GM12872 (cell line): ENCODE measurements around the gene OR4C16.

Source experiments
- TF ChIP-seq, protein P1 (sequence below): IDR thresholded peaks from 3 replicates; pipeline ENCODE4 v1.5.1; 2011; ENCODE audit warnings: low read depth, mild to moderate bottlenecking, low read length, moderate library complexity; ENCODE audit not compliant: insufficient read depth

OR4C16 gene, protein sequence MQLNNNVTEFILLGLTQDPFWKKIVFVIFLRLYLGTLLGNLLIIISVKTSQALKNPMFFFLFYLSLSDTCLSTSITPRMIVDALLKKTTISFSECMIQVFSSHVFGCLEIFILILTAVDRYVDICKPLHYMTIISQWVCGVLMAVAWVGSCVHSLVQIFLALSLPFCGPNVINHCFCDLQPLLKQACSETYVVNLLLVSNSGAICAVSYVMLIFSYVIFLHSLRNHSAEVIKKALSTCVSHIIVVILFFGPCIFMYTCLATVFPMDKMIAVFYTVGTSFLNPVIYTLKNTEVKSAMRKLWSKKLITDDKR

DNA sequence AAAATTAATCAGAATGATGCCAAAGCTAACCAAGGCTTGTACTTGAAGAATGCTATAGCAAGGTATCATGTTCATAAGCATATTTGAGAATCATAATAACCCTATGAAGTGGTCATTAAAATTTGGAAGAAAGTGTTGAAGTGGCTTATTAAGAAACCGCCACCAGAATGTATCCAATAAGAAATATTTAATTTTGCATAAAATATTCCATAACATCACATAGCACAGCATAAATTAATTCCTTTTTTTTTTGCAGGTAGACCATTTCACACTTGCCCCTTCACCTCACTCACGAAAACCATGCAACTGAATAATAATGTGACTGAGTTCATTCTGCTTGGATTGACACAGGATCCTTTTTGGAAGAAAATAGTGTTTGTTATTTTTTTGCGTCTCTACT is at the start of gene OR4C16:
Gene OR4C16 (plus strand): TSS at position 301 of the 400 bp plus-strand sequence. CDS start 0 bp downstream, at position 301.
- TF ChIP-seq, protein P1, sequence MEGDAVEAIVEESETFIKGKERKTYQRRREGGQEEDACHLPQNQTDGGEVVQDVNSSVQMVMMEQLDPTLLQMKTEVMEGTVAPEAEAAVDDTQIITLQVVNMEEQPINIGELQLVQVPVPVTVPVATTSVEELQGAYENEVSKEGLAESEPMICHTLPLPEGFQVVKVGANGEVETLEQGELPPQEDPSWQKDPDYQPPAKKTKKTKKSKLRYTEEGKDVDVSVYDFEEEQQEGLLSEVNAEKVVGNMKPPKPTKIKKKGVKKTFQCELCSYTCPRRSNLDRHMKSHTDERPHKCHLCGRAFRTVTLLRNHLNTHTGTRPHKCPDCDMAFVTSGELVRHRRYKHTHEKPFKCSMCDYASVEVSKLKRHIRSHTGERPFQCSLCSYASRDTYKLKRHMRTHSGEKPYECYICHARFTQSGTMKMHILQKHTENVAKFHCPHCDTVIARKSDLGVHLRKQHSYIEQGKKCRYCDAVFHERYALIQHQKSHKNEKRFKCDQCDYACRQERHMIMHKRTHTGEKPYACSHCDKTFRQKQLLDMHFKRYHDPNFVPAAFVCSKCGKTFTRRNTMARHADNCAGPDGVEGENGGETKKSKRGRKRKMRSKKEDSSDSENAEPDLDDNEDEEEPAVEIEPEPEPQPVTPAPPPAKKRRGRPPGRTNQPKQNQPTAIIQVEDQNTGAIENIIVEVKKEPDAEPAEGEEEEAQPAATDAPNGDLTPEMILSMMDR: no peak

DNA sequence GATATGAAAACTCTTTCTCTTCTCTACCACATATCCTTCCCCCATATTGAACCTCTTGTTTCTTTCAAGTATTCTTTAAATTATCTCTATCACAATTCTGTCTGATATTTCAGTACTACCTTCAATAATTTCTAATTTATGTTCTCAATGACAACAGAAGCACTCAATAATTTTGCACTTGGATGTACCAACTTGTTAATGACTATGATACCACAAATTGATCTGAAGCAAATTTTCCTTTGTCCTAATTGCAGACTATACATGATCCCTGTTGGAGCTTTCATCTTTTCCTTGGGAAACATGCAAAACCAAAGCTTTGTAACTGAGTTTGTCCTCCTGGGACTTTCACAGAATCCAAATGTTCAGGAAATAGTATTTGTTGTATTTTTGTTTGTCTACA is 17.8 kb upstream of the OR4C16 start, which contains the start of gene OR4C15:
Gene OR4C15 (plus strand): TSS at position 301 of the 400 bp plus-strand sequence. CDS start 0 bp downstream, at position 301.
- TF ChIP-seq, protein P1: no peak

DNA sequence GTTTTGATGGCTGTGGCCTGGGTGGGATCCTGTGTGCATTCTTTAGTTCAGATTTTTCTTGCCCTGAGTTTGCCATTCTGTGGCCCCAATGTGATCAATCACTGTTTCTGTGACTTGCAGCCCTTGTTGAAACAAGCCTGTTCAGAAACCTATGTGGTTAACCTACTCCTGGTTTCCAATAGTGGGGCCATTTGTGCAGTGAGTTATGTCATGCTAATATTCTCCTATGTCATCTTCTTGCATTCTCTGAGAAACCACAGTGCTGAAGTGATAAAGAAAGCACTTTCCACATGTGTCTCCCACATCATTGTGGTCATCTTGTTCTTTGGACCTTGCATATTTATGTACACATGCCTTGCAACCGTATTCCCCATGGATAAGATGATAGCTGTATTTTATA is 620 bp downstream of the OR4C16 start:
- TF ChIP-seq, protein P1: no peak

DNA sequence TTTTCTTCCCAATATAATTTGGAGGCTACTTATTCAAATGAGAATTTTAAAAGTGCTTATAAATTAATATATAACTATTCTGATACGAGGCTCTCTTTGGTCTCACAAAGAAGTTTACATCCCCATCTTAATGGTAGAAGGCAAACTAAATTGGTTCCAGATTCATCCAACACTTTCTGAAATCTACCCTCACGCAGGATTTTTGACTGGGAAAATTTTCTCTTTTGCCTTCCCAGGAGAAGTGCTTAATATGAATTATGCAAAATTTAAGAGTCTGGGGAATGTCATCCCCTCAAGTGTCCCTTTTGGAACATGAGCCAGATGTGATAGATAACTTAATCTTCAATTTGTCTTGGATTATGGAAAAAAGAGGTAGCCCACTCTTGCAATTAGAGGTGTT is 35.6 kb downstream of the OR4C16 start, which contains the start of gene OR4C11:
Gene OR4C11 (minus strand): TSS at position 101 of the 400 bp plus-strand sequence. CDS start 3,272 bp downstream, outside the sequence.
- TF ChIP-seq, protein P1: no peak
